ENCODE measurements around the gene HPS4. TPM values are rescaled to one million over a fixed set of nuclear protein-coding genes. Genes with fewer than 3 reads are reported as not detected.
A peak's percentile ranks its signal among the peaks of the same experiment; 100 is the strongest.

The HPS4 gene
- total and polyA plus RNA-seq, 11 donors, result 6.2 to 15.0 (median 9.3) TPM

DNA sequence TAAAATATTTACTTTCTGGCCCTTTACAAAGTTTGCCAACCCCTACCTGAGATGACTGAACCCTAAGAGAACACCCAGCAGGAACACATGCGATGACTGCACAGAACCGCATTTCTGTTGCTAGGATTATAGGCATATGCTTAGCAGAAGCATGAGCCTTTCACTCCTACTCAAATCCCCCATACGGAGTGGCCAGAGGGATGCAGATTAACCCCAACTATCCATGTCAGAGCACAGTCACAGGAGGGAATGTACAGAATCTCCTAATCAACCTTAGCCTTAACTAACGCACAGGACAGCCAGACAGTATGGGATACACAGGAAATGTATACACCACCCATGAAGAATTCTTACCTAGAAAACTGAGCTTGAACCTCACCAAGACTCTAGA lies 6.2 kb downstream of the HPS4 start:
- Histone ChIP-seq H3K27ac (no peak overlapping the region), H3K4me1 (peaks cover 0 to 45% (median 30%) of the 10 kb centered on the region in 12 donors), H3K27me3 (no peaks in the 10 kb centered on the region), H3K9me3 (no peaks in the 10 kb centered on the region), H3K4me3 (no peak overlapping the region), H3K36me3 (peaks cover 0 to 76% (median 60%) of the 10 kb centered on the region in 9 donors)
- intact Hi-C loops (cut with DNase I), result no loop called here
- TF ChIP-seq, protein P1, sequence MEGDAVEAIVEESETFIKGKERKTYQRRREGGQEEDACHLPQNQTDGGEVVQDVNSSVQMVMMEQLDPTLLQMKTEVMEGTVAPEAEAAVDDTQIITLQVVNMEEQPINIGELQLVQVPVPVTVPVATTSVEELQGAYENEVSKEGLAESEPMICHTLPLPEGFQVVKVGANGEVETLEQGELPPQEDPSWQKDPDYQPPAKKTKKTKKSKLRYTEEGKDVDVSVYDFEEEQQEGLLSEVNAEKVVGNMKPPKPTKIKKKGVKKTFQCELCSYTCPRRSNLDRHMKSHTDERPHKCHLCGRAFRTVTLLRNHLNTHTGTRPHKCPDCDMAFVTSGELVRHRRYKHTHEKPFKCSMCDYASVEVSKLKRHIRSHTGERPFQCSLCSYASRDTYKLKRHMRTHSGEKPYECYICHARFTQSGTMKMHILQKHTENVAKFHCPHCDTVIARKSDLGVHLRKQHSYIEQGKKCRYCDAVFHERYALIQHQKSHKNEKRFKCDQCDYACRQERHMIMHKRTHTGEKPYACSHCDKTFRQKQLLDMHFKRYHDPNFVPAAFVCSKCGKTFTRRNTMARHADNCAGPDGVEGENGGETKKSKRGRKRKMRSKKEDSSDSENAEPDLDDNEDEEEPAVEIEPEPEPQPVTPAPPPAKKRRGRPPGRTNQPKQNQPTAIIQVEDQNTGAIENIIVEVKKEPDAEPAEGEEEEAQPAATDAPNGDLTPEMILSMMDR (IDR thresholded peaks at IDR 0.05), result no peak
- TF ChIP-seq POLR2A (IDR thresholded peaks at IDR 0.05), result no peak
- 32 to 38% (median 34%) methylated on average over 4 of the region's 4 CpGs for WGBS, 4 donors
- no peak for ATAC-seq
- no peak for DNase-seq

DNA sequence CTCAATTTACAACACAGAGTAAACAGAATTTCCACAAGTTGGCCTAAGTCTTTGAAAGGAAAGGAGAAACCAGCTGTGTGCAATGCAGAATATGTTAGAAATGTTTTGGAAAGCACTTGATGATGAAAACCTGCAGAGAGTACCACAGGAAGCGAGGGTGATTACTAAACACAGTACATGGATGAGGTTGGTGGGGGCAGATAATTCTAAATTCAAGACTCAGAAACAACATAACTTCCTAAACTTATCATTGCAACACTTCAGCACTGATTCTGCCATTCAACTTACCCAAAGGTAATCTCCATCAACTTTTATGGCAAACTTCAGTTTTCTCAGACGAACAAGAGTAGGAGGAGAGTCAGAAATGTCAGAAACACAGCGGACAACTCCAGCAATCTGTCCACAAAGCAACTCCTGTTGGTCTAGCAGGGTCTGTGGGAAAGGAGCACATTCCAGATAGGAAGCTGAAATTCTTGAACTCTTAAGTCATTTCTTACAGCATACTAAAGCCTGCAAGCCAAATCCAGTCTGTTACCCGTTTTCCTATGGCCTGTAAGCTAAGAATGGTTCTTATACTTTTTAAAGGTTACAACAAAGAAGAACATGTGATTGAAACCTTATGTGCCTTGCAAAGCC lies 6.8 kb downstream of the HPS4 start:
- ATAC-seq (no peak), DNase-seq (no peak)
- Histone ChIP-seq H3K9me3 (no peaks in the 10 kb centered on the region), H3K4me3 (no peak overlapping the region), H3K36me3 (peaks cover 0 to 80% (median 65%) of the 10 kb centered on the region in 9 donors), H3K27ac (no peak overlapping the region), H3K4me1 (peaks cover 0 to 40% (median 27%) of the 10 kb centered on the region in 12 donors), H3K27me3 (no peaks in the 10 kb centered on the region)
- intact Hi-C loops (cut with DNase I), result no loop called here
- WGBS, 4 donors, result 82 to 85% (median 84%) methylated on average over 4 of the region's 4 CpGs
- TF ChIP-seq, protein P1 (IDR thresholded peaks at IDR 0.05), result no peak
- TF ChIP-seq POLR2A (IDR thresholded peaks at IDR 0.05), result no peak

DNA sequence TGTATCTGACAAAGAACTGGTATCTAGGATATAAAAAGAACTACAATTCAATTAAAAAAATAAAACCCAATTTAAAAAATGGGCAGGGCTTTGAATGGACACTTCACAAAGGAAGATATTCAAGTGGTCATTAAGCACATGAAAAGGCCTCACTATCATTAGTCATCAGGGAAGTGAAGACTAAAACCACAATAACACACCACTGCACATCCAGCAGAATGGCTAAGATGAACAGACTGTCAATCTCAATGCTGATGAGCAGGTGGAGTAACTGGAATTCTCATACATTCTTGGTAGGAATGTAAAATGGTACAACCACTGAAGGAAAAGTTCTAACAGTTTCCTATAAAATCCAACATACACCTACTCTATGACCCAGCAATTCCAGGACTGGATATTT lies 8.9 kb downstream of the HPS4 start:
- H3K27me3 ChIP-seq, result no peaks in the 10 kb centered on the region
- ATAC-seq (no peak), DNase-seq (no peak)
- no peak overlapping the region for H3K27ac ChIP-seq
- no peaks in the 10 kb centered on the region for H3K9me3 ChIP-seq
- TF ChIP-seq POLR2A (IDR thresholded peaks at IDR 0.05), result no peak
- TF ChIP-seq, protein P1 (IDR thresholded peaks at IDR 0.05), result no peak
- no peak overlapping the region for H3K4me3 ChIP-seq
- peaks cover 0 to 97% (median 81%) of the 10 kb centered on the region in 9 donors for H3K36me3 ChIP-seq
- intact Hi-C loops (cut with DNase I), result no loop called here
- peaks cover 0 to 18% (median 8%) of the 10 kb centered on the region in 12 donors for H3K4me1 ChIP-seq

DNA sequence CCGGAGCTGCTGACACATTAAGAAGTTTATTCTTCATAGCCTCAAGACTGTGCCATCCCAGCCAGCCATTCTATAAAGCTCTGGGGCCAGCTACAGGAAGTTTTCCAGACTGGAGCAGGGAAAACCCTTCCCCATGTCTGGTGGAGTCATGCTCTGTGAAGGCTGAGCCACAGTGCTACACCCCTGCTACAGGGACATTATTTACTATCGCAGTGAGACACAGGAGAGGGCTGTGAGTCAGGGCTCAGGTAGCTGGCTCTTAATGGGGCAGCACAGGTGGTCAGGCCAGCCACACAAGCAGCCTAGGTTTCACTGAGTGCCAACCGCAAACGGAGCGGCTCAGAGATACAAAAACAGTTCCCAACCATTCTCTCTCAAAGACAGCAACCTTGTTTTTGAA lies 12.1 kb downstream of the HPS4 start:
- Histone ChIP-seq H3K27me3 (no peaks in the 10 kb centered on the region), H3K36me3 (peaks cover 0 to 100% (median 99%) of the 10 kb centered on the region in 9 donors), H3K4me3 (no peak overlapping the region), H3K9me3 (no peaks in the 10 kb centered on the region), H3K27ac (no peak overlapping the region), H3K4me1 (peaks cover 0 to 6% (median 0%) of the 10 kb centered on the region in 12 donors)
- DNase-seq, result no peak
- intact Hi-C loops (cut with DNase I), result no loop called here
- peak in 1 of 4 donors; percentile 42 for ATAC-seq
- TF ChIP-seq POLR2A (IDR thresholded peaks at IDR 0.05), result no peak
- WGBS, 4 donors, result 83 to 92% (median 84%) methylated on average over 5 of the region's 5 CpGs

DNA sequence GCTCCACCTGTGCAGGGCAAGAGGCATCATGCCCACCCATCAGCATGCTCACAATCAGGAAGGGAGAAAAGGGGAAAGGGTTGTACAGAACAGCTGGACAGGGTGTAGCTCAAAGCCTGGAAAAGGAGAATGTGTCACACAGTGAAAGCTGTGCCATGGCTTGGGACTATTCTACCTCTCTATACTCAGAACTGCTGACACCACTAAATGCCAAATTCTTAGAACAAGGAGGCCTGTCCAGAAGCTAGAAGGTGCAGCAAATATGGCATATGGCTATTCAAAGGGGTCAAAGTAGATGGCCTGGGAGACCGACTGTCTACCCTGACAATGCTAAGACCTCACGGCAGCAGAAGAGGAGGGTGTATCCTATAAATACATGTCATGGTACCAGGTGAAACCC lies 12.8 kb downstream of the HPS4 start:
- Histone ChIP-seq H3K36me3 (peaks cover 0 to 100% (median 99%) of the 10 kb centered on the region in 9 donors), H3K27me3 (no peaks in the 10 kb centered on the region), H3K4me3 (no peak overlapping the region), H3K27ac (no peak overlapping the region), H3K9me3 (no peaks in the 10 kb centered on the region), H3K4me1 (peaks cover 0 to 6% (median 0%) of the 10 kb centered on the region in 12 donors)
- intact Hi-C loops (cut with DNase I), result no loop called here
- 92 to 99% (median 96%) methylated on average over 2 of the region's 2 CpGs for WGBS, 4 donors
- no peak for DNase-seq
- no peak for ATAC-seq
- TF ChIP-seq, protein P1 (IDR thresholded peaks at IDR 0.05), result no peak
- TF ChIP-seq POLR2A (IDR thresholded peaks at IDR 0.05), result no peak

Data from heart left ventricle (tissue), 16 donors.